OCI-LY1 (cell line): ENCODE measurements around the gene PSME4.

Experiments
- H2AFZ ChIP-seq: fragments of 200-600 bp; sonication (generic), shearing (Covaris generic); 2 replicates; pipeline ENCODE4 v1.6.0; 2014; ENCODE audit warnings: antibody characterized with exemption, mild to moderate bottlenecking, low read length
- H3F3A ChIP-seq: fragments of 200-600 bp; sonication (generic), shearing (Covaris generic); 2 replicates; pipeline ENCODE4 v1.6.0; 2014; ENCODE audit warnings: mild to moderate bottlenecking, antibody characterized with exemption, low read length, moderate library complexity; ENCODE audit not compliant: insufficient read depth
- H3K27ac ChIP-seq: fragments of 200-600 bp; sonication (generic); 2 replicates; pipeline ENCODE4 v1.5.1; 2014; ENCODE audit warnings: low read length, mixed run types, mild to moderate bottlenecking, low read depth; ENCODE audit not compliant: poor library complexity, severe bottlenecking
- H3K27me3 ChIP-seq: fragments of 200-600 bp; sonication (generic); 2 replicates; pipeline ENCODE4 v1.6.0; 2014; ENCODE audit warnings: antibody characterized with exemption, mild to moderate bottlenecking, low read length, moderate library complexity; ENCODE audit not compliant: insufficient read depth
- H3K36me3 ChIP-seq: fragments of 200-600 bp; sonication (generic); 2 replicates; pipeline ENCODE4 v1.6.1; 2014; ENCODE audit warnings: mild to moderate bottlenecking, antibody characterized with exemption, low read length, moderate library complexity, mixed read lengths; ENCODE audit not compliant: insufficient read depth
- H3K4me1 ChIP-seq: fragments of 200-600 bp; sonication (generic); 2 replicates; pipeline ENCODE4 v1.5.1; 2014; ENCODE audit warnings: mild to moderate bottlenecking, low read length, moderate library complexity; ENCODE audit not compliant: insufficient read depth, severe bottlenecking
- H3K4me2 ChIP-seq: fragments of 200-600 bp; sonication (generic), shearing (Covaris generic); 2 replicates; pipeline ENCODE4 v1.6.1; 2014; ENCODE audit warnings: low read length
- H3K4me3 ChIP-seq: fragments of 200-600 bp; sonication (generic); 2 replicates; pipeline ENCODE4 v1.5.1; 2014; ENCODE audit warnings: low read length, low read depth, mild to moderate bottlenecking, mixed read lengths; ENCODE audit not compliant: poor library complexity, severe bottlenecking
- H3K79me2 ChIP-seq: fragments of 200-600 bp; shearing (Covaris generic); 2 replicates; pipeline ENCODE4 v1.6.1; 2016; ENCODE audit warnings: mixed run types, low read length, mixed read lengths; ENCODE audit not compliant: insufficient read depth
- H3K9ac ChIP-seq: fragments of 200-600 bp; sonication (generic), shearing (Covaris generic); 2 replicates; pipeline ENCODE4 v1.6.1; 2014; ENCODE audit warnings: mild to moderate bottlenecking, low read length, mixed read lengths
- H3K9me2 ChIP-seq: fragments of 200-600 bp; sonication (generic), shearing (Covaris generic); 2 replicates; pipeline ENCODE4 v1.6.1; 2014; ENCODE audit warnings: low read depth, mild to moderate bottlenecking, low read length, mixed read lengths
- H3K9me3 ChIP-seq: fragments of 200-600 bp; shearing (Covaris generic); 2 replicates; pipeline ENCODE4 v1.6.1; 2014; ENCODE audit warnings: low read length, mixed read lengths
- H4K20me1 ChIP-seq: fragments of 200-600 bp; sonication (generic), shearing (Covaris generic); 2 replicates; pipeline ENCODE4 v1.6.0; 2016; ENCODE audit warnings: mild to moderate bottlenecking, low read length; ENCODE audit not compliant: insufficient read depth
- EZH2 ChIP-seq: fragments of 200-600 bp; sonication (generic), shearing (Covaris generic); IDR thresholded peaks from 2 replicates; pipeline ENCODE4 v1.8.0; 2017; ENCODE audit warnings: borderline replicate concordance, mixed run types, mild to moderate bottlenecking, antibody characterized with exemption, low read length, moderate library complexity, mixed read lengths
- TF ChIP-seq, protein P1 (sequence below): fragments of 200-600 bp; sonication (generic), shearing (Covaris generic); IDR thresholded peaks from 2 replicates; pipeline ENCODE4 v1.5.1; 2017; ENCODE audit warnings: mild to moderate bottlenecking, antibody characterized with exemption, low read length, moderate library complexity, mixed read lengths

Gene PSME4

DNA sequence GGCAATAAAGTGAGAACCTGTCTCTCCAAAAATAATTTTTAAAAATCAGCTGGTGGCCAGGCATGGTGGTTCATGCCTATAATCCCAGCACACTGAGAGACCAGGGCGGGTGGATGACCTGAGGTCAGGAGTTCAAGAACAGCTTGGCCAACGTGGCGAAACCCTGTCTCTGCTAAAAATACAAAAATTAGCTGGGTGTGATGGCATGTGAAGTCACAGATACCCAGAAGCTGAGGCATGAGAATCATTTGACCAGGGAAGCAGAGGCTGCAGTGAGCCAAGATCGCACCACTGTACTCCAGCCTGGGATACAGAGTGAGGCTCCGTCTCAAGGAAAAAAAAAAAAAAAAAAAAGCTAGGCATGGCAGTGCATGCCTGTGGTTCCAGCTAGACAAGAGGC lies 103.6 kb downstream of the PSME4 start:
- Histone ChIP-seq H3K4me1 (no peaks in the 10 kb centered on the region), H3K9ac (no peak overlapping the region), H3K4me3 (no peak overlapping the region), H3K9me3 (no peaks in the 10 kb centered on the region), H3K27me3 (no peaks in the 10 kb centered on the region), H3K4me2 (no peak overlapping the region), H3K27ac (no peak overlapping the region), H3K36me3 (peaks cover 88% of the 10 kb centered on the region), H3K9me2 (no peaks in the 10 kb centered on the region), H4K20me1 (no peaks in the 10 kb centered on the region), H3F3A (no peaks in the 10 kb centered on the region; the same call in 1 of the 2 replicates), H3K79me2 (no peaks in the 10 kb centered on the region), H2AFZ (no peak overlapping the region)
- TF ChIP-seq, protein P1, sequence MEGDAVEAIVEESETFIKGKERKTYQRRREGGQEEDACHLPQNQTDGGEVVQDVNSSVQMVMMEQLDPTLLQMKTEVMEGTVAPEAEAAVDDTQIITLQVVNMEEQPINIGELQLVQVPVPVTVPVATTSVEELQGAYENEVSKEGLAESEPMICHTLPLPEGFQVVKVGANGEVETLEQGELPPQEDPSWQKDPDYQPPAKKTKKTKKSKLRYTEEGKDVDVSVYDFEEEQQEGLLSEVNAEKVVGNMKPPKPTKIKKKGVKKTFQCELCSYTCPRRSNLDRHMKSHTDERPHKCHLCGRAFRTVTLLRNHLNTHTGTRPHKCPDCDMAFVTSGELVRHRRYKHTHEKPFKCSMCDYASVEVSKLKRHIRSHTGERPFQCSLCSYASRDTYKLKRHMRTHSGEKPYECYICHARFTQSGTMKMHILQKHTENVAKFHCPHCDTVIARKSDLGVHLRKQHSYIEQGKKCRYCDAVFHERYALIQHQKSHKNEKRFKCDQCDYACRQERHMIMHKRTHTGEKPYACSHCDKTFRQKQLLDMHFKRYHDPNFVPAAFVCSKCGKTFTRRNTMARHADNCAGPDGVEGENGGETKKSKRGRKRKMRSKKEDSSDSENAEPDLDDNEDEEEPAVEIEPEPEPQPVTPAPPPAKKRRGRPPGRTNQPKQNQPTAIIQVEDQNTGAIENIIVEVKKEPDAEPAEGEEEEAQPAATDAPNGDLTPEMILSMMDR = no peak
- no peak for TF ChIP-seq EZH2

DNA sequence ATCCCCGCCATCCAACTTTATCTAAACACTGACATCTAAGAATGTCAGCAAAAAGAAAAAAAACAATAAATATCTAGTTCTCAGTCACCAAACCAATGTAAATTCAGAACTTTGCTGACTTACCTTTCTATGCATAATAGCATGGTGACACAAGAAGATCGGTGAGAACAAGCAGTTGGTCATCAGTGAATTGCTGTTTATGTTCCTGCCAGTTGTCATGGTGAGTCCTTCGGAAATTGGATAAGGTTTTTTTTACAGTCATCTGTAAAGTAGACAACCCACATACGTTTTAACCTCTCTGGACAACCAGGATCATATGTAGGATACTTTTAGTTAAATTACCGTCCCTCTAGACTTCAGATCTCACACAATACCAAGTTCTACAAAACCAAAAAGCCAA lies 104.8 kb downstream of the PSME4 start:
- Histone ChIP-seq H3K4me1 (no peaks in the 10 kb centered on the region), H3K36me3 (peaks cover 90% of the 10 kb centered on the region), H3K9me2 (no peaks in the 10 kb centered on the region), H3K9ac (no peak overlapping the region), H3F3A (no peaks in the 10 kb centered on the region; the same call in 1 of the 2 replicates), H2AFZ (no peak overlapping the region), H3K27me3 (no peaks in the 10 kb centered on the region), H3K79me2 (no peaks in the 10 kb centered on the region), H4K20me1 (no peaks in the 10 kb centered on the region), H3K9me3 (no peaks in the 10 kb centered on the region), H3K4me3 (no peak overlapping the region), H3K27ac (no peak overlapping the region), H3K4me2 (no peak overlapping the region)
- no peak for TF ChIP-seq EZH2
- TF ChIP-seq, protein P1 = no peak

DNA sequence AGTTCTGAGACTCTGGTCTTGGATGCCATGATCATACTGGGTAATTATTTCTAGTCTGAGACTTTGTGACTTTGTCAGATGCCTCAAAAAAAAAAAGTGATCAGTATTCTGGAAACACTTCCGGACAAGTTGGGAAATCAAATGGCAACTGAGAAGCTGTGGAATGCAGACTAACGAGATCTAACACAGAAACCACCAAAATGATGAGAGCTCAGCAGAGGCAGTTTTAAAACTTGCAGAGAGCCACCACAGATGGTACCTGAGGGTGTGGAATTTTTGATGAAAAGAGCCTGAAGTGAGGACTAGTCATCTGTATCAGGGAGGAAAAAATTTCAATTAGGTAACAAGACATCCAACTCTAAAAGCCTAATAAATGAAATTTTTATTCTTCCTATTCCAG lies 105.5 kb downstream of the PSME4 start:
- no peak overlapping the region for H2AFZ ChIP-seq
- no peak overlapping the region for H3K9ac ChIP-seq
- H3K4me3 ChIP-seq = no peak overlapping the region
- H3K79me2 ChIP-seq = no peaks in the 10 kb centered on the region
- no peak for TF ChIP-seq EZH2
- TF ChIP-seq, protein P1 = no peak
- H3K9me3 ChIP-seq = no peaks in the 10 kb centered on the region
- no peak overlapping the region for H3K27ac ChIP-seq
- no peak overlapping the region for H3K4me2 ChIP-seq
- H3K27me3 ChIP-seq = no peaks in the 10 kb centered on the region
- H3K36me3 ChIP-seq = peaks cover 94% of the 10 kb centered on the region
- H4K20me1 ChIP-seq = no peaks in the 10 kb centered on the region
- no peaks in the 10 kb centered on the region for H3K9me2 ChIP-seq
- no peaks in the 10 kb centered on the region; the same call in 1 of the 2 replicates for H3F3A ChIP-seq
- H3K4me1 ChIP-seq = no peaks in the 10 kb centered on the region
